RWPE2 (cell line): Measurements from ENCODE around the gene AGPS.

Source experiments
- ATAC-seq: fragments of 200-7000 bp; cut with Tn5 transposase; 3 replicates; pipeline ENCODE4 v1.9.1; 2021; ENCODE audit warnings: low read depth
- DNase-seq: peaks from one replicate; pipeline ENCODE4 v3.0.0-alpha.2; 2020; ENCODE audit warnings: low spot score
- H3K27ac ChIP-seq: fragments of 450-650 bp; 2 replicates; pipeline ENCODE4 v1.5.1; 2017; ENCODE audit warnings: mild to moderate bottlenecking; ENCODE audit not compliant: poor library complexity, severe bottlenecking
- H3K27me3 ChIP-seq: fragments of 250-450 bp; sonication (Bioruptor Pico); 2 replicates; pipeline ENCODE4 v1.5.1; 2021; ENCODE audit warnings: mild to moderate bottlenecking, moderate library complexity; ENCODE audit not compliant: insufficient read depth, poor library complexity, severe bottlenecking
- H3K36me3 ChIP-seq: fragments of 250-450 bp; sonication (Bioruptor Pico); 2 replicates; pipeline ENCODE4 v1.5.1; 2020; ENCODE audit warnings: low read depth, mild to moderate bottlenecking, moderate library complexity
- H3K4me1 ChIP-seq: fragments of 250-450 bp; sonication (Bioruptor Pico); 2 replicates; pipeline ENCODE4 v1.5.1; 2021; ENCODE audit warnings: mild to moderate bottlenecking, moderate library complexity; ENCODE audit not compliant: insufficient read depth, poor library complexity, severe bottlenecking
- H3K4me3 ChIP-seq: fragments of 250-450 bp; sonication (Bioruptor Pico); 2 replicates; pipeline ENCODE4 v1.5.1; 2021; ENCODE audit warnings: mild to moderate bottlenecking, moderate library complexity; ENCODE audit not compliant: severe bottlenecking
- H3K9me3 ChIP-seq: fragments of 250-450 bp; sonication (Bioruptor Pico); 2 replicates; pipeline ENCODE4 v1.5.1; 2021; ENCODE audit warnings: mild to moderate bottlenecking, moderate library complexity; ENCODE audit not compliant: severe bottlenecking
- CTCF ChIP-seq: fragments of 450-650 bp; IDR thresholded peaks from one replicate; pipeline ENCODE4 v1.5.1; 2017; ENCODE audit warnings: mild to moderate bottlenecking, moderate library complexity; ENCODE audit not compliant: poor library complexity, severe bottlenecking

The AGPS gene

GRCh38 chr2:177585234-177585863, 192.8 kb downstream of the AGPS start:
- no peak for TF ChIP-seq CTCF
- DNase-seq (no peak), ATAC-seq (no peak)
- Histone ChIP-seq H3K27ac (no peak overlapping the region), H3K27me3 (no peaks in the 10 kb centered on the region), H3K9me3 (no peaks in the 10 kb centered on the region), H3K36me3 (no peaks in the 10 kb centered on the region), H3K4me3 (no peak overlapping the region), H3K4me1 (no peaks in the 10 kb centered on the region)

- DNase-seq (no peak), ATAC-seq (no peak)
- Histone ChIP-seq H3K9me3 (no peaks in the 10 kb centered on the region), H3K27me3 (no peaks in the 10 kb centered on the region), H3K36me3 (no peaks in the 10 kb centered on the region), H3K4me1 (no peaks in the 10 kb centered on the region), H3K27ac (no peak overlapping the region), H3K4me3 (no peak overlapping the region)
- no peak for TF ChIP-seq CTCF
Observed at GRCh38 chr2:177586154-177586553, 193.6 kb downstream of the AGPS start.

DNA sequence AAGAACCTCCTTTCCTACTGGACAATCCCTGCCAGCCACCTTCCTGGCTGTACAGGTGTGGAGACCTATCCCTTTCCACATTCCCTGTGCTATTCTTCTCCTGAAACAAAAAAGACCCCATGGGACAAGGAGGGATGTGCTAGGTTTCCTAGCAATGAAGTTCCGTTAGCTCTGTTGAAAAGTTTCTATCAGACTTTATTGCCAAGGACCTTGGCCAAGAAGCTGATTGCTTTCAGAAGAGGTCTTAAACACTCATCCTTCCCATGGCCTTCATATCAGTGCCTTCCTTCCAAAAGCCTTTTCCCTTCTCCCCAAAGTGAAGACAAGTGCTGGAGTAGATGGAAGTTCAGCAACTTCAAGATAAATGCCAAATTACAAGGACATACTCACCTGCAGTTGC, 194.8 kb downstream of the AGPS start:
- H3K4me3 ChIP-seq, result no peak overlapping the region
- ATAC-seq, result no peak
- H3K27me3 ChIP-seq, result no peaks in the 10 kb centered on the region
- no peaks in the 10 kb centered on the region for H3K36me3 ChIP-seq
- H3K4me1 ChIP-seq, result no peaks in the 10 kb centered on the region
- TF ChIP-seq CTCF, result no peak
- H3K27ac ChIP-seq, result no peak overlapping the region
- no peak for DNase-seq
- no peaks in the 10 kb centered on the region for H3K9me3 ChIP-seq

DNA sequence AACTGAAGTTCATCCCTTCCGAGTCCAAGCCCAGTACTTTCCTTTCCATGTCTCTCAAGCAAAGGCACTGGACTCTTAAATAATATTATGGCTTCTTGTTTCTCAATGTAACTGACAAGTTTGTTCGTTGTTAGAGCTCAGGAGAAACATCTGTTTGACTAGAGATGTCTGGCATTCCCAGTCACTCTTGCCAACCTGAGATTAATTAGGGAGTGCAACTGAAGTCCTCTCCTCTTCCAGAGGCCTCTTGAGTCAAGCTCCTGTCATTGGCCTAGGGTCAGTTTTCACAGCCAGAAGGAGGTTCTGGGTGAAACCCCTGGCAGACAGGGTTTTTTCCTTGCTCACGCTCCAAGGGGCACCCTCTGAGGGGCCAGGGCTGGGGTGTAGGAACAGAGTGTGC, 196.1 kb downstream of the AGPS start:
- DNase-seq (no peak), ATAC-seq (no peak)
- H3K9me3 ChIP-seq, result no peaks in the 10 kb centered on the region
- TF ChIP-seq CTCF, result no peak
- H3K4me1 ChIP-seq, result no peaks in the 10 kb centered on the region
- no peak overlapping the region for H3K4me3 ChIP-seq
- no peak overlapping the region for H3K27ac ChIP-seq
- H3K27me3 ChIP-seq, result no peaks in the 10 kb centered on the region
- no peaks in the 10 kb centered on the region for H3K36me3 ChIP-seq

DNA sequence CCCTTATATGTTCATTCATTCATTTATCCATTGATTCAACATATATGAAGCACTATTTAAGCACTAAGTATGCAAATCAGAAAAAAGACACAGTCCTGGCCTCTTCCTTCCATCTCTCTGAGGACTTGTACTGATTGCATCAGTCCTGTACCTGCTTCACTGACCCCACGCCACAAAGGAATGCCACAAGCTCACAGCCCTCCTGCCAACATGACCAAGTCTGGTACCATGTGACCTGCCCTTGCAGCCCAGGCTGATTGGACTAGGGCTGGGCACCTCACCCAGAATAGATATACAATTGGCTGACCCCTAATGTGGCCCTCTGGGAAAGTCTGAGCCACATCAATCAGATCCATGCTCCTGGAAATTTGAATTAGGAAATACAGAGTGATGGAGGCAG, 196.6 kb downstream of the AGPS start:
- ATAC-seq (no peak), DNase-seq (no peak)
- H3K27ac ChIP-seq, result no peak overlapping the region
- no peaks in the 10 kb centered on the region for H3K27me3 ChIP-seq
- no peaks in the 10 kb centered on the region for H3K36me3 ChIP-seq
- no peak overlapping the region for H3K4me3 ChIP-seq
- no peak for TF ChIP-seq CTCF
- H3K9me3 ChIP-seq, result no peaks in the 10 kb centered on the region
- H3K4me1 ChIP-seq, result no peaks in the 10 kb centered on the region
